GM20431 (cell line): ENCODE results near the gene RELCH.

Source experiments
- in situ Hi-C: fragments of 300-500 bp; cut with MseI, MboI; formaldehyde crosslinking; loops from one replicate; pipeline ENCODE4 v1.15.0; 2020; ENCODE audit warnings: low sequenced_read_pairs; ENCODE audit not compliant: unreplicated experiment

Gene RELCH

GRCh38 chr18:62187543-62188510 is 772 bp downstream of the RELCH start:
- in situ Hi-C loops = loop anchor here (25.0 kb wide), 1 partner anchor 349 kb away; no protein-coding TSS in a partner anchor

- in situ Hi-C loops = loop anchor here (25.0 kb wide), 1 partner anchor 348 kb away; no protein-coding TSS in a partner anchor
Measured at GRCh38 chr18:62189208-62189607, 2.2 kb downstream of the RELCH start.

GRCh38 chr18:62196079-62196478 is 9.0 kb downstream of the RELCH start:
- in situ Hi-C loops = loop anchor here (25.0 kb wide), 1 partner anchor 341 kb away; no protein-coding TSS in a partner anchor

DNA sequence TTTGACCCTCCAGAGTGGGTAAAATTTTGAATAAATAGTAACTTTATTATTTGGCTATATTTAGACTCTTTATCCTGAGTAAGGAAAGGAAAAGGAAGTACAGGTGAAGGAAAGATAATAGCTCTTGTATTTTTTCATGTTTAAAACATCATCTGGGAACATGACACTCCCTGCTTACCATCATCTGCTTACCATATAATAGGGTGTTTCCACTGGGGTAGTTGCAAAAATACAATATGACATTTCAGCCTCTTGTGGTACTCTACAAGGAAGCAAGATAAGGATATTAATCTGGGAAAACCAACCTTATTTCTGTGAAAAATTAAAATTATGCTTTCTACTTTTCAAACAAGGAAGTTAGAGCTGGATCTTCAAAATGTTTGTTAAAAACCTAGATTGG is 9.9 kb downstream of the RELCH start:
- in situ Hi-C loops = loop anchor here (25.0 kb wide), 1 partner anchor 340 kb away; no protein-coding TSS in a partner anchor

DNA sequence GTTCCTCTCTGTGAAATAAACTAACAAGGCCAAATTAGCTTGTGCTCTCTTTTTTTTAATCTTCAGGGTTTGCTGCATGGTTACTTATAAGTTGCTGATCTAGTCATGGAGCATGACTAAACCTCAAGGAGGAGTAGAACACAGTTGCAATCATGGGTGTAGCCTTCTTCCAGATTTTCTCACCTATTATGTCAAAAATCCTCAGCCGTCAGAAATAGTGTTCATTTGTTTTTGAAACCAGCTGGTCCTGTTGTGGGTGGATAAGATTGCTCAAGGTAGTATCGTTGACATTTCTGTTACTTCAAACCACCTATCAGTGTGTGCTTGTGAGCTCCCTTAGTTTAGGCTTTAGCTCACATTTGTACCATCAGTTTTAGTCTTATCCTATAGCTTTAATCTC is 11.2 kb downstream of the RELCH start:
- in situ Hi-C loops = loop anchor here (25.0 kb wide), 1 partner anchor 339 kb away; no protein-coding TSS in a partner anchor

DNA sequence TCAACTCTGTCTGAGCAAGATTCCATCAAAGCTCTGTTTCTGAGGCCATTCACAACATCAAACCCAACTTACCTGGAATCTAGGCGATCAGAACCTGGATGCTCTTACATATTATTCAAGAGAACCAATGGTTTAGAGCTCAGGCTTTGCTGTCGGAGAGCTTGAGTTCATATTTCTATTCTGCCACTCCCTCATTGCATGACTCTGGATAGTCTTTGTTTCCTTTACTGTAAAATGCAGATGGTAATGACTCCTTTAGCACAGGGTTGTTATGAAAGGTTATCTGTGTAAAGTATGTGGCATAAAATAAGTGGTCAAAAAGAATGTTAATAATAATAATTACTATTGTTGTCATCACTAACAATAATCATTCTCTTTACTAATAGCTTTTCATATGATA is 12.6 kb downstream of the RELCH start:
- in situ Hi-C loops = loop anchor here (25.0 kb wide), 1 partner anchor 338 kb away; no protein-coding TSS in a partner anchor

DNA sequence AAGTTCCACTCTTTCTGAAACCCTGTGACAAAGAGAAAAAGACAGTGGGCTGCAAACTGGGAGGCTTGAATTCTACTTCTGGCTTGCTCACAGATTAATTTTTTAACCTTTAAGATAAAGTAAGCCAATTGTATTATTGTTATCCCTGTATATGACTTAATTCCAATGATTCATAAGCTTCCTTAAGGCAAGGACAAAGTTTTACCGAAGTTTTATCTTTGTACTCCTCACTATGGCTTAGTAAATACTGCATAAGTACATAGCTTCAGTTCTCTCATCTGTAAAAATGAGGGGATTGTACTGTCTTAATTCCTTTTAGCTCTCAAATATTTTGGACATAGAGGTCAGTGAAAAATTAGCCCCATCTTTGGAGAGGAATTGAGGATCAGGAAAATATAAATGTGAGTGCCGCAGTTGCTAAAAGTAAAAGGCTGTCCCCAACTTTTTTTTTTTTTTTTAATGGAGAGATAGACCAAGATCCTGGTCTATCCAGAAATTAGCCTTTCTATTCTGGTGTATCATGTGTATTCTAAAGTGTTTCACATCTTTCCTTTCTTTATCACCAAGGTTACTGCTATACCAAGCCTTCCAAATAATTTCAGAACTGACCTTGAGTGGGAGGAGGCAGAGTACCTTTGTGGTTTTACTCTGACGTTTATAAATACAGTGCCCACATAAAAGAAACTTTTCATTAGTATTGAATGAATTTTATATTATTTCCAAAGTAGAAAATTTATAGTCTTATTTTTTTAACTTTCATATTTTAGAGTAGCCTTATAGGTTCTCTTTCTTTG is 13.3 kb downstream of the RELCH start:
- in situ Hi-C loops = no loop called here

DNA sequence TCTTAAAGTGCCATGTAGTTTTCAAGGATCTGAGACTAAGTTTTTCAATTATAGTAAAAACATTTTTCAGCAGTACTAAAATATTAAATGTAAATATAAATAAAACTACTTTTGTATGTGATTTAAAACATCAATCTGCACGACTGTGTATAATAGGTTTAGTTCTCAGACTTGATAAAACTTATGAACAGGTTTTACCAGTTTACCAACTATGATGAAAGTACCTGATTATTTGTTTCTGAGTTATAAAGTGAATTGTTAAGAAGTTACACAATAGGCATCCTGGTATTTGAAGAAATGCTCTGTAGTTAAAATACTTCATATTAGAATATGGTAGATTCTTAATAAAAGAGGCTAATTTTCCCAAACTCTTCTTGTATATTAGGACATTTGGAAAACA is 14.8 kb downstream of the RELCH start:
- in situ Hi-C loops = no loop called here

- in situ Hi-C loops = no loop called here
Measured at GRCh38 chr18:62205824-62206223, 18.8 kb downstream of the RELCH start.

DNA sequence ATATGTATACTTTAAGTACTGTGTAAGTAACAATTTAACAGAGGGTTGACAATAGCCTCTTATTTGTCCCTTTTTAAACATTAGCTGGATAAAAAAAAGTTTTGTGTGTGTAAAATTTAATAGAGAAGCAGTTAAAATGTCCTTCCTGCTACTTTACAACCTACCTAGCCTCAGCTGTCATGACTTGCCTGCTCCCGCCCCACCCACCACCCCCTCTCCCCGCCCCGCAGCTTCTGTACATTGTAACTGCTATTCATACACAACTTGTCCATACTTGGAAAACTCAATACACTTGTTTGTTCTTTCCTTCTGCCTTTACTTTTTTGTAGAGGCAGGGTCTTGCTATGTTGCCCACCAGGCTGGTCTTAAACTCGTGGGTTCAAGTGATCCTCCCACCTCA is 19.5 kb downstream of the RELCH start:
- in situ Hi-C loops = no loop called here

- in situ Hi-C loops = no loop called here
Measured at GRCh38 chr18:62209046-62209445, 22.0 kb downstream of the RELCH start.

DNA sequence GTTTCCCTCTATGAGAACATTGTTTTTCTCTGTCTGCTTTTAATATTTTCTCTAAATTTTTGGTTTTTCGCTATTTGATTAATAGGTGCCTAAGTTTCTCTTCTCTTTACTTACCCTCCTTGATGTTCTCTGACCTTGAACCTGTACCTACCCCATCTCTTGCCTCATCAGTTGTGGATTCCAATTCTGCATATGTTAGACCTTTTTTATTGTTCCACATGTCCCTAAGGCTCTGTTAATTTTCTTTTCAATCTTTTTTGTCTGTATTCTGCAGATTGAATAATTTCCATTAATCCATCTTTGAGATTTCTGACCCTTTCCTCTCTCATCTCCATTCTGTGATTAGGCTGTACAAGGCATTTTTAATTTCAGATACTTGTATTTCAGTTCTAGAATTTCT is 23.1 kb downstream of the RELCH start:
- in situ Hi-C loops = no loop called here

GRCh38 chr18:62211325-62211828 is 24.3 kb downstream of the RELCH start:
- in situ Hi-C loops = no loop called here

- in situ Hi-C loops = no loop called here
Measured at GRCh38 chr18:62214790-62215189, 27.7 kb downstream of the RELCH start.

DNA sequence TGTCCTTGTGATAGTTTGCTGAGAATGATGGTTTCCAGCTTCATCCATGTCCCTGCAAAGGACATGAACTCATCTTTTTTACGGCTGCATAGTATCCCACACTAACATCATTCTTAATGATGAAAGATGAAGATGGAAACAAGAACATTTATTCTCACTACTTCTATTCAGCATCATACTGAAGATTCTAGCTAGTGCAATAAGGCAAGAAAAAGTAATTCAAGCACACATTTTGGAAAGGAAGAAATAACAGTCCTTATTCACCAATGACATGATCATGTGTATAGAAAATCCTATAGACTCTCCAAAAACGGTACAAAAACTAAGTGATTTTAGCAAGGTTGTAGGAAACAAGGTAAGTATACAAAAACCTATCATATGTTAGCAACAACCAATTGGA is 37.2 kb downstream of the RELCH start:
- in situ Hi-C loops = no loop called here

GRCh38 chr18:62226047-62226446 is 39.0 kb downstream of the RELCH start:
- in situ Hi-C loops = no loop called here

DNA sequence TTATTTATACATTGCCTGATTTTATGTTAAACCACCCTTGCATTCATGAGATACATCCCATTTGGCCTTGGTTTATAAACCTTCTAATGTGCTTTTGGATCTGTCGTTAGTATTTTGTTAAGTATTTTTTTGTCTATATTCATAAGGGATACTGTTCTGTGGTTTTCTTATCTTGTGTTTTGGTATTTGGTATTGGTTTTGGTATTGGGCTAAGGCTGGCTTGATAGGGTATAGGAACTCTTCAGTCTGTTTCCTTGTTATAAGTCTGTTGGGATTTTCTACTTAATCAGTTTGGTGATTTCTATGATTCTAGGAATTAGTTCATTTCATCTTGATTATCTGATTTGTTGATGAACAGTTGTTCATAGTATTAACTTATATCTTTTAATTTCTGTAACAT is 49.2 kb downstream of the RELCH start:
- in situ Hi-C loops = no loop called here

DNA sequence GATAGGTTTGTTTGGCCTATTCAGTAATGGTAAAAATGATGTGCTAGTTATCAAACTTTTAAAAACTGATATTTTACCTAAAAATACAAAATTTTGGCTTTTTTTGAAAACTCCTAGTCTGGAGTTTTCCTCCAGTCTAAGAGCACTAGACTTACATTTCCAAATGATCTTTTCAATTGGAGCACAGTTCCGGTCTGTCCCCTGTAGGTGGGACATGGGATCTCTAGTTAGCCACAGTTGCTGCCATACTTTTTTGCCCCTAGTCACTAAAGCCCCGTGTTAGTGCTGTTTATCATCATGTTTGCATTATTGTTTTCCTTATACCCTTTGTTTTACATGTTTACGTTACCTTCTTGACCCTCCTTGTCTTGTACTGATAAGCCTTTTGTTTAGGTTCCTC is 52.4 kb downstream of the RELCH start:
- in situ Hi-C loops = no loop called here

GRCh38 chr18:62242955-62243354 is 55.9 kb downstream of the RELCH start:
- in situ Hi-C loops = no loop called here

DNA sequence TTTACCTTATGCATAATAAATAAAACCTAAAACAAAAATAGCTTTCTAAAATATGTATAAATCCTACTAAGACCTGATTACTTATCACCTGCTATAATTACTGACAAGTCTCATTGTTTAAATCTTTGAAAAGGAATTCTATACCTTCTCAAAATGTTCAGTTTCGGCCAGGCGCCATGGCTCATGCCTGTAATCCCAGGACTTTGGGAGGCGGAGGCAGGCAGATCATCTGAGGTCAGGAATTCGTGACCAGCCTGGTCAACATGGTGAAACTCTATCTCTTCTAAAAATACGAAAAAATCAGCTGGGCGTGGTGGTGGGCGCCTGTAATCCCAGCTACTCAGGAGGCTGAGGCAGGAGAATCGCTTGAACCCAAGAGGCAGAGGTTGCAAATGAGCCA is 58.1 kb downstream of the RELCH start:
- in situ Hi-C loops = no loop called here

- in situ Hi-C loops = no loop called here
Measured at GRCh38 chr18:62245699-62246098, 58.6 kb downstream of the RELCH start.
